ENCODE measurements around the gene CD300A.

- TF ChIP-seq CTCF (IDR thresholded peaks at IDR 0.05; ENCODE audit: low read depth, low read length) (no peak), EZH2phosphoT487 (IDR thresholded peaks at IDR 0.05; ENCODE audit: low read depth) (no peak)
Observed at GRCh38 chr17:74484066-74484465, 17.6 kb downstream of the CD300A start.
